H9 (cell line): ENCODE data around the gene IQSEC2. TPM values are rescaled to one million over a fixed set of nuclear protein-coding genes. Genes with fewer than 3 reads are reported as not detected.

Experiments
- DNase-seq: peaks from one replicate; pipeline ENCODE4 v3.0.0-alpha.2; 2017
- H2AFZ ChIP-seq: one replicate; pipeline ENCODE4 v1.6.1; 2013; ENCODE audit warnings: mild to moderate bottlenecking, low read length, control low read depth, moderate library complexity
- H2AK5ac ChIP-seq: 2 replicates; pipeline ENCODE4 v1.6.1; 2013; ENCODE audit warnings: low read length, control low read depth, mixed read lengths; ENCODE audit not compliant: insufficient read length
- H2BK120ac ChIP-seq: one replicate; pipeline ENCODE4 v1.6.1; 2013; ENCODE audit warnings: low read depth, mild to moderate bottlenecking, low read length, control low read depth, inconsistent platforms; ENCODE audit not compliant: poor library complexity, severe bottlenecking
- H2BK12ac ChIP-seq: 2 replicates; pipeline ENCODE4 v1.6.1; 2013; ENCODE audit warnings: low read length, control low read depth, mixed read lengths, low read depth; ENCODE audit not compliant: insufficient read length
- H2BK15ac ChIP-seq: 2 replicates; pipeline ENCODE4 v1.6.1; 2013; ENCODE audit warnings: low read depth, low read length, control low read depth
- H2BK20ac ChIP-seq: one replicate; pipeline ENCODE4 v1.6.1; 2013; ENCODE audit warnings: low read depth, mild to moderate bottlenecking, low read length, control low read depth, inconsistent platforms; ENCODE audit not compliant: poor library complexity, severe bottlenecking
- H2BK5ac ChIP-seq: 2 replicates; pipeline ENCODE4 v1.6.1; 2013; ENCODE audit warnings: low read length, control low read depth, mixed read lengths; ENCODE audit not compliant: insufficient read length
- H3K14ac ChIP-seq: 2 replicates; pipeline ENCODE4 v1.6.1; 2013; ENCODE audit warnings: low read length, control low read depth; ENCODE audit not compliant: insufficient read depth
- H3K18ac ChIP-seq: 2 replicates; pipeline ENCODE4 v1.6.1; 2013; ENCODE audit warnings: low read depth, mild to moderate bottlenecking, mixed read lengths, low read length, control low read depth; ENCODE audit not compliant: insufficient read length
- H3K23ac ChIP-seq: 2 replicates; pipeline ENCODE4 v1.6.1; 2013; ENCODE audit warnings: low read length, control low read depth, mixed read lengths, low read depth; ENCODE audit not compliant: insufficient read length
- H3K23me2 ChIP-seq: 2 replicates; pipeline ENCODE4 v1.6.1; 2013; ENCODE audit warnings: low read depth, mild to moderate bottlenecking, mixed read lengths, low read length, control low read depth; ENCODE audit not compliant: insufficient read length, poor library complexity, severe bottlenecking
- H3K27ac ChIP-seq: 2 replicates; pipeline ENCODE4 v1.5.1; 2013; ENCODE audit warnings: low read length, control low read depth, mixed read lengths, low read depth; ENCODE audit not compliant: insufficient read length
- H3K27me3 ChIP-seq: 2 replicates; pipeline ENCODE4 v1.6.1; 2013; ENCODE audit warnings: low read length, control low read depth, inconsistent platforms; ENCODE audit not compliant: insufficient read depth
- H3K4ac ChIP-seq: 2 replicates; pipeline ENCODE4 v1.6.1; 2013; ENCODE audit warnings: low read depth, mild to moderate bottlenecking, control low read depth, inconsistent platforms, low read length, moderate library complexity
- H3K4me1 ChIP-seq: 2 replicates; pipeline ENCODE4 v1.6.1; 2013; ENCODE audit warnings: low read length, control low read depth, inconsistent platforms; ENCODE audit not compliant: insufficient read depth
- H3K4me2 ChIP-seq: 2 replicates; pipeline ENCODE4 v1.6.1; 2013; ENCODE audit warnings: low read length, control low read depth, mixed read lengths; ENCODE audit not compliant: insufficient read length, insufficient read depth
- H3K56ac ChIP-seq: 2 replicates; pipeline ENCODE4 v1.6.1; 2013; ENCODE audit warnings: low read depth, mild to moderate bottlenecking, mixed read lengths, low read length, control low read depth; ENCODE audit not compliant: insufficient read length
- H3K79me1 ChIP-seq: 2 replicates; pipeline ENCODE4 v1.6.1; 2013; ENCODE audit warnings: low read depth, mild to moderate bottlenecking, moderate library complexity, low read length, control low read depth, inconsistent platforms; ENCODE audit not compliant: insufficient read depth, poor library complexity, severe bottlenecking
- H3K79me2 ChIP-seq: 2 replicates; pipeline ENCODE4 v1.6.1; 2013; ENCODE audit warnings: low read length, control low read depth, inconsistent platforms; ENCODE audit not compliant: insufficient read depth
- H3K9ac ChIP-seq: 2 replicates; pipeline ENCODE4 v1.6.1; 2013; ENCODE audit warnings: low read length, control low read depth, mixed read lengths; ENCODE audit not compliant: insufficient read length; ENCODE audit errors: extremely low read depth
- H3K9me3 ChIP-seq: one replicate; pipeline ENCODE4 v1.6.1; 2013; ENCODE audit warnings: low read depth, low read length, inconsistent platforms; ENCODE audit not compliant: control insufficient read depth
- H3T11ph ChIP-seq: one replicate; pipeline ENCODE4 v1.6.1; 2013; ENCODE audit warnings: mild to moderate bottlenecking, low read length, control low read depth, inconsistent platforms
- H4K20me1 ChIP-seq: one replicate; pipeline ENCODE4 v1.6.1; 2013; ENCODE audit not compliant: control insufficient read depth, insufficient read length, insufficient read depth
- H4K5ac ChIP-seq: 2 replicates; pipeline ENCODE4 v1.6.1; 2013; ENCODE audit warnings: low read depth, mild to moderate bottlenecking, mixed read lengths, low read length, control low read depth; ENCODE audit not compliant: insufficient read length
- H4K8ac ChIP-seq: replicated peaks from 2 replicates; pipeline ENCODE4 v1.6.1; 2013; ENCODE audit warnings: low read length, control low read depth, mixed read lengths, low read depth; ENCODE audit not compliant: insufficient read length
- H4K91ac ChIP-seq: 2 replicates; pipeline ENCODE4 v1.6.1; 2013; ENCODE audit warnings: low read depth, mild to moderate bottlenecking, moderate library complexity, mixed read lengths, low read length, control low read depth; ENCODE audit not compliant: insufficient read length
- H3K27ac Mint-ChIP-seq, 3 experiments: 2 replicates in 2 of 3; 3 replicates in 1 of 3; pipeline ENCODE4 v1.8.0; 2020 to 2021; ENCODE audit warnings: mixed read lengths in 3 of 3, mild to moderate bottlenecking in 1 of 3, moderate library complexity in 1 of 3
- H3K27me3 Mint-ChIP-seq: 2 replicates; pipeline ENCODE4 v1.8.0; 2021; ENCODE audit warnings: low read depth, mild to moderate bottlenecking, moderate library complexity, mixed read lengths
- H3K36me3 Mint-ChIP-seq, 3 experiments: 2 replicates in 2 of 3; 3 replicates in 1 of 3; pipeline ENCODE4 v1.8.0; 2020 to 2021; ENCODE audit warnings: low read depth in 3 of 3, mixed read lengths in 3 of 3; ENCODE audit not compliant: insufficient read depth in 1 of 3
- H3K4me1 Mint-ChIP-seq, 2 experiments: 2 replicates each; pipeline ENCODE4 v1.8.0; 2020; ENCODE audit warnings: mixed read lengths in 2 of 2
- H3K4me3 Mint-ChIP-seq, 2 experiments: 2 replicates in 1 of 2; 3 replicates in 1 of 2; pipeline ENCODE4 v1.8.0; 2020 to 2021; ENCODE audit warnings: mild to moderate bottlenecking in 2 of 2, mixed read lengths in 2 of 2, moderate library complexity in 1 of 2
- H3K9me3 Mint-ChIP-seq, 2 experiments: 2 replicates in 1 of 2; 3 replicates in 1 of 2; pipeline ENCODE4 v1.8.0; 2020; ENCODE audit warnings: mild to moderate bottlenecking in 2 of 2, mixed read lengths in 2 of 2, moderate library complexity in 1 of 2
- CTCF ChIP-seq: fragments of 200-600 bp; sonication (generic); conservative IDR thresholded peaks from 3 replicates; pipeline ENCODE4 v1.8.0; 2021; ENCODE audit warnings: antibody characterized with exemption, mild to moderate bottlenecking
- WGBS: extraction: QIAGEN DNeasy Blood & Tissue Kit; methylation state at CpG from one replicate; pipeline ENCODE4 v1.1.7; 2013; ENCODE audit warnings: missing lambda C conversion rate, low lambda C conversion rate, mixed read lengths; ENCODE audit not compliant: insufficient read length; ENCODE audit errors: extremely low coverage; 5-methylcytosine and 5-hydroxymethylcytosine counted together
- total RNA-seq: library from RNA; stranded (reverse); gene quantifications from 2 replicates; pipeline ENCODE4 v1.2.1, GENCODE V29; 2021

Gene IQSEC2
- total RNA-seq, 1 experiment from 2014 or later = 7.0 TPM

DNA sequence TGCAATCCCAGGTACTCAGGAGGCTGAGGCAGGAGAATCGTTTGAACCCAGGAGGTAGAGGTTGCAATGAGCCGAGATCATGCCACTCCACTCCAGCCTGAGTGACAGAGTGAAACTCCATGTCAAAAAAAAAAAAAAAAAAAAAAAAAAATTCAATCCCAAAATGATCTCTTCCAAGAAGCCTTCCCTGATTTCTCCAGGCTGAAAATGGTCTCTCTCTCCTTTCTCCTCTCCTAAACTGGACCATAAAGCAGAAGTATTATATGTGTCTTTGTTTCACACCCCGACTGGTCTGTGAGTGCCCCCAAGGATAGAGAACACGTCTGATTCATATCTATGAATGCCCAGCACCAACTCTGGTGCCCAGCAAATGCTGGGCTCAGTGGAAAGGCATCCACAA is 39.1 kb downstream of the IQSEC2 start:
- no peak overlapping the region for H3K4ac ChIP-seq
- no peak overlapping the region for H2BK15ac ChIP-seq
- no peaks in the 10 kb centered on the region for H3K79me1 ChIP-seq
- H3K4me2 ChIP-seq = no peak overlapping the region
- no peak overlapping the region for H4K8ac ChIP-seq
- no peak overlapping the region for H3K14ac ChIP-seq
- WGBS = no CpG with 5 or more reads among the region's 4 CpGs
- H3K4me1 ChIP-seq = no peaks in the 10 kb centered on the region
- peaks cover 42% of the 10 kb centered on the region for H3K9me3 ChIP-seq
- no peak overlapping the region for H2BK20ac ChIP-seq
- Mint-ChIP-seq H3K4me1 (no peaks in the 10 kb centered on the region), H3K27ac (no peak overlapping the region), H3K27me3 (no peaks in the 10 kb centered on the region; the same call in 1 of the 2 replicates), H3K36me3 (peaks cover 6 to 35% (median 25%) of the 10 kb centered on the region in 3 experiments), H3K9me3 (peaks cover 68 to 76% of the 10 kb centered on the region in 2 experiments), H3K4me3 (no peak overlapping the region)
- no peak overlapping the region for H3K23ac ChIP-seq
- TF ChIP-seq CTCF = no peak
- no peak overlapping the region for H4K5ac ChIP-seq
- no peaks in the 10 kb centered on the region for H4K20me1 ChIP-seq
- H3K9ac ChIP-seq = no peak overlapping the region
- no peak for DNase-seq
- no peak overlapping the region for H2BK12ac ChIP-seq
- no peak overlapping the region for H3K56ac ChIP-seq
- no peak overlapping the region for H2AK5ac ChIP-seq
- H4K91ac ChIP-seq = no peak overlapping the region
- no peak overlapping the region for H2BK5ac ChIP-seq
- no peaks in the 10 kb centered on the region for H3K23me2 ChIP-seq
- no peak overlapping the region for H3T11ph ChIP-seq
- no peak overlapping the region for H3K27ac ChIP-seq
- no peak overlapping the region for H3K18ac ChIP-seq
- H2BK120ac ChIP-seq = no peak overlapping the region
- no peak overlapping the region for H2AFZ ChIP-seq
- no peaks in the 10 kb centered on the region for H3K27me3 ChIP-seq
- H3K79me2 ChIP-seq = no peaks in the 10 kb centered on the region
